Lung (tissue), 12 donors: ENCODE results near the gene GBF1. TPM values are rescaled to one million over a fixed set of nuclear protein-coding genes. Genes with fewer than 3 reads are reported as not detected.
A peak's percentile ranks its signal among the peaks of the same experiment; 100 is the strongest.
"Not testable (repeated sequence)": the region's sequence is repeated elsewhere in the genome, so short reads cannot be mapped to it uniquely, and the experiment has no call there.

ENCODE experiments used
- ATAC-seq: fragments of 200-7000 bp; cut with Tn5 transposase; one replicate; pipeline ENCODE4 v1.9.1; 2020; ENCODE audit warnings: moderate number of reproducible peaks; ENCODE audit not compliant: insufficient read depth, low FRiP score
- DNase-seq, 3 donors: peaks; one replicate each; pipeline ENCODE4 v3.0.0-alpha.2; 2013 to 2017
- H3K27ac ChIP-seq, 2 donors: one replicate each; pipeline ENCODE4 v1.5.1; 2013; ENCODE audit warnings: mild to moderate bottlenecking in 2 of 2, moderate library complexity in 2 of 2, control low read depth in 1 of 2, inconsistent platforms in 1 of 2, low read depth in 1 of 2, low read length in 1 of 2
- H3K27me3 ChIP-seq, 3 donors: one replicate each; pipeline ENCODE4 v1.5.1; 2013; ENCODE audit warnings: low read length in 2 of 3; ENCODE audit not compliant: control insufficient read depth in 3 of 3, insufficient read depth in 3 of 3
- H3K36me3 ChIP-seq, 4 donors: one replicate each; pipeline ENCODE4 v1.5.1; 2013; ENCODE audit warnings: low read length in 4 of 4, mild to moderate bottlenecking in 1 of 4, moderate library complexity in 1 of 4; ENCODE audit not compliant: control insufficient read depth in 4 of 4, insufficient read depth in 4 of 4
- H3K4me1 ChIP-seq, 5 donors: one replicate each; pipeline ENCODE4 v1.5.1; 2013; ENCODE audit warnings: low read length in 5 of 5, mild to moderate bottlenecking in 2 of 5, moderate library complexity in 1 of 5; ENCODE audit not compliant: control insufficient read depth in 5 of 5, insufficient read depth in 5 of 5
- H3K4me3 ChIP-seq: one replicate; pipeline ENCODE4 v1.5.1; 2013; ENCODE audit warnings: mild to moderate bottlenecking, control low read depth, moderate library complexity
- H3K9ac ChIP-seq, 2 donors: one replicate each; pipeline ENCODE4 v1.5.1; 2013; ENCODE audit warnings: low read length in 2 of 2, control low read depth in 1 of 2; ENCODE audit not compliant: insufficient read depth in 1 of 2
- H3K9me3 ChIP-seq, 4 donors: one replicate each; pipeline ENCODE4 v1.5.1; 2013; ENCODE audit warnings: low read length in 3 of 4, mild to moderate bottlenecking in 1 of 4, moderate library complexity in 1 of 4; ENCODE audit not compliant: control insufficient read depth in 4 of 4, insufficient read depth in 3 of 4
- CTCF ChIP-seq: IDR thresholded peaks from 2 replicates; pipeline ENCODE4 v1.5.1; 2012; ENCODE audit warnings: mild to moderate bottlenecking; ENCODE audit errors: control extremely low read depth, extremely low read depth
- WGBS, 2 donors: extraction: QIAGEN DNeasy Blood & Tissue Kit; methylation state at CpG; one replicate each; pipeline ENCODE4 v1.1.7; 2013; 5-methylcytosine and 5-hydroxymethylcytosine counted together
- polyA plus RNA-seq, 2 donors: library from polyadenylated mRNA; stranded (reverse); fragments of 200-250 nt; gene quantifications; one replicate each; pipeline ENCODE4 v1.2.1, GENCODE V29; 2013
- total RNA-seq, 2 donors: library from RNA; depleted of rRNA in 1 of 2; stranded (reverse); fragments of >200 nt in 1 of 2; gene quantifications; one replicate each; pipeline ENCODE4 v1.2.1, GENCODE V29; 2014 to 2021
- donor health status: control.
- donor health status: control.
- donor health status: Bipolar disorder and iron deficiency.
- donor health status: healthy.
- donor health status: DM: yes; HTN: yes; CAD: no.

The GBF1 gene
- total and polyA plus RNA-seq, 4 donors, result 11.6 to 48.5 (median 25.4) TPM

DNA sequence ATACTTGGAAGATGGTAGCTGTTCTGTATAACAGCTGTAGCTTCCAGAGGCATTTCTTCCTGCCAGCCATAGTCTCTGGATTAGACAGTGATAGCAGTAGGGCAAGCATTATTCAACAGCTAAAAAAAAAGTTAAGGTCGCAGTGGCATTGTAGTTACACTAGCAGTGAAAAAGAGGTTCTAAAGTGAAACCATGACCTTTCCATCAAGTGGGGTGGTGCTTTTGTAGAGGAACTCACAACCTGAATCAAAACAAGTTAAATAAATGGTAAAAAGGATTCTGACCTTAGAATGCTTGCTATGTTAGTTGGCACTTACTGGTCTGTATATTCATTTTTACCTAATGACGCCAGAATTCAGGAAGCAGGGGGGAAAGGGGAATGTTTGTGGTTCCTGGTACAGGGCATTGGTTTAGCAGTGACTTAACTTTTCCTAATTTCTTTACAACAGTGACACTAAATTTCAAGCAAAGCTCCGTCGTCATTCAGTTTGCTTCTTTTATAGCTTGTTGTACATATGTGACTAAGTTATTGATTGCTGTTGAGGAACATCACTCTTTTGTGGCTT lies 55.0 kb downstream of the GBF1 start:
- no peak for TF ChIP-seq CTCF
- Histone ChIP-seq H3K36me3 (peaks cover 0 to 2% (median 0%) of the 10 kb centered on the region in 4 donors), H3K9ac (no peak overlapping the region), H3K27ac (peak overlapping the region in 1 of 2 donors; percentile 78), H3K4me3 (no peak overlapping the region), H3K9me3 (no peaks in the 10 kb centered on the region), H3K4me1 (peaks cover 0 to 18% (median 0%) of the 10 kb centered on the region in 5 donors), H3K27me3 (no peaks in the 10 kb centered on the region)
- DNase-seq (no peak), ATAC-seq (no peak)
- WGBS, 2 donors, result 53 to 63% methylated on average over 4 of the region's 4 CpGs

GRCh38 chr10:102300912-102301311 lies 55.6 kb downstream of the GBF1 start:
- Histone ChIP-seq H3K27ac (peak overlapping the region in 1 of 2 donors; percentile 78), H3K4me1 (peaks cover 0 to 21% (median 0%) of the 10 kb centered on the region in 5 donors)
- H3K9ac ChIP-seq, ATAC-seq, H3K9me3 ChIP-seq, H3K36me3 ChIP-seq, H3K4me3 ChIP-seq, H3K27me3 ChIP-seq, DNase-seq: not testable (repeated sequence)
- 77 to 100% methylated on average over 2 of the region's 3 CpGs for WGBS, 2 donors

GRCh38 chr10:102301332-102301731 lies 56.0 kb downstream of the GBF1 start:
- not testable (repeated sequence) for H3K4me3 ChIP-seq, H3K9ac ChIP-seq, DNase-seq, ATAC-seq, H3K36me3 ChIP-seq, H3K9me3 ChIP-seq, H3K27me3 ChIP-seq
- H3K4me1 ChIP-seq, result peaks cover 0 to 25% (median 0%) of the 10 kb centered on the region in 5 donors
- 89 to 95% methylated on average over 9 to 20 of the region's 25 CpGs for WGBS, 2 donors
- H3K27ac ChIP-seq, result peak overlapping the region in 1 of 2 donors; percentile 82

DNA sequence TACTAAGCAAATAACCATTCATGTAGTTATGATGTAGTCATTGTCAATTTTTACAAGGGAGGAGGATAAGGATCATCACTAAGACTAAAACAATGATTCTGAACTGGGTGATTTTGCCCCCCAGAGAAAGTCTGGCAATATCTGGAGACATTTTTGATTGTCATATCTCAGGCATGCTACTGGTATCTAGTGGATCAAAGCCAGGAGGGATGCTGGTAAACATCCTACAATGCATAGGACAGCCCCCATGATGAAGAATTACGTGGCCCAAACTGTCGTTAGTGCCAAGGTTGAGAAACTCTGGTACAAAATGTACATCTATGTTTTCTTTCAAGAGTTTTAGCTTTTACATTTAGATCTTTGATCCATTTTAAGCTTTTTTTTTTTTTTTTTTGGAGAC lies 57.3 kb downstream of the GBF1 start:
- ATAC-seq (no peak), DNase-seq (no peak)
- Histone ChIP-seq H3K27me3 (no peaks in the 10 kb centered on the region), H3K36me3 (peaks cover 0 to 2% (median 0%) of the 10 kb centered on the region in 4 donors), H3K4me3 (no peak overlapping the region), H3K27ac (peak overlapping the region in 1 of 2 donors; percentile 30), H3K4me1 (peaks cover 0 to 32% (median 0%) of the 10 kb centered on the region in 5 donors), H3K9ac (no peak overlapping the region), H3K9me3 (no peaks in the 10 kb centered on the region)
- WGBS, 2 donors, result 91 to 95% methylated on average over 2 of the region's 2 CpGs
- TF ChIP-seq CTCF, result no peak
